Transverse colon (tissue), 4 donors: ENCODE data around the gene CTRL. TPM values are rescaled to one million over a fixed set of nuclear protein-coding genes. Genes with fewer than 3 reads are reported as not detected.

Experiments
- DNase-seq: peaks from one replicate; pipeline ENCODE4 v3.0.0-alpha.2; 2019
- H3K27ac ChIP-seq, 4 donors: fragments of 200-600 bp; sonication (generic); 2 replicates each; pipeline ENCODE4 v1.5.1; 2016 to 2018; ENCODE audit warnings: inconsistent platforms in 4 of 4
- H3K27me3 ChIP-seq: fragments of 200-600 bp; sonication (generic); 2 replicates; pipeline ENCODE4 v1.5.1; 2017; ENCODE audit warnings: inconsistent platforms
- H3K36me3 ChIP-seq, 4 donors: fragments of 200-600 bp; sonication (generic); 2 replicates each; pipeline ENCODE4 v1.5.1; 2017 to 2019; ENCODE audit warnings: inconsistent platforms in 4 of 4
- H3K4me1 ChIP-seq, 4 donors: fragments of 200-600 bp; sonication (generic); 2 replicates each; pipeline ENCODE4 v1.5.1; 2017 to 2020; ENCODE audit warnings: inconsistent platforms in 4 of 4
- H3K4me3 ChIP-seq, 4 donors: fragments of 200-600 bp; sonication (generic); 1 replicate in 1 of 4; 2 replicates in 3 of 4; pipeline versions ENCODE4 v1.5.1 to v1.6.1; 2017 to 2019; ENCODE audit warnings: inconsistent platforms in 4 of 4
- H3K9me3 ChIP-seq, 2 donors: fragments of 200-600 bp; sonication (generic); 2 replicates each; pipeline ENCODE4 v1.5.1; 2017 to 2019; ENCODE audit warnings: inconsistent platforms in 2 of 2
- CTCF ChIP-seq, 5 experiments: fragments of 200-600 bp in 3 of 5; fragments of 450-650 bp in 2 of 5; sonication (generic) in 3 of 5; IDR thresholded peaks; 1 replicate in 2 of 5; 2 replicates in 3 of 5; pipeline ENCODE4 v1.5.1; 2016 to 2017; ENCODE audit warnings: antibody characterized with exemption in 5 of 5, inconsistent platforms in 3 of 5, mild to moderate bottlenecking in 2 of 5, moderate library complexity in 1 of 5
- EP300 ChIP-seq: sonication (generic); formaldehyde crosslinking; IDR thresholded peaks from one replicate; pipeline ENCODE4 v1.6.1; 2017; ENCODE audit warnings: antibody characterized with exemption, low read depth
- POLR2A ChIP-seq: fragments of 450-650 bp; IDR thresholded peaks from one replicate; pipeline ENCODE4 v1.6.1; 2016; ENCODE audit warnings: antibody characterized with exemption, mild to moderate bottlenecking, moderate library complexity
- POLR2AphosphoS5 ChIP-seq, 3 donors: sonication (generic); formaldehyde crosslinking; IDR thresholded peaks; one replicate each; pipeline ENCODE4 v1.6.1; 2016; ENCODE audit warnings: antibody characterized with exemption in 3 of 3
- WGBS, 2 donors: methylation state at CpG; one replicate each; pipeline ENCODE4 v1.1.5; 2018; ENCODE audit warnings: low coverage in 1 of 2; 5-methylcytosine and 5-hydroxymethylcytosine counted together
- in situ Hi-C, 4 donors: fragments of 200-750 bp; cut with MboI; loops; one replicate each; pipeline versions ENCODE4 v1.15.0 to v1.15.1; 2017; ENCODE audit warnings: low sequenced_read_pairs in 3 of 4, low pct_ligation_motif_present in 1 of 4, low pct_unique_long_range_greater_than_20kb in 1 of 4
- intact Hi-C: fragments of 100-400 bp; cut with DNase I; formaldehyde crosslinking; loops from one replicate; pipeline ENCODE4 v1.15.1; 2023; ENCODE audit warnings: low total_unique reads
- total RNA-seq, 4 donors: library from RNA; depleted of rRNA; stranded (reverse); fragments of >200 nt; gene quantifications; one replicate each; pipeline ENCODE4 v1.1.0, GENCODE V29; 2016

Gene CTRL
- total RNA-seq, 4 donors from 2014 or later, result 1.6 to 2.1 (median 1.6) TPM; not detected in 1

GRCh38 chr16:67910158-67910557 lies 21.5 kb downstream of the CTRL start:
- WGBS, 2 donors, result 63% methylated on average over 2 of the region's 2 CpGs; no CpG with 5 or more reads in 1 of the 2 donors
- no peak for DNase-seq
- H3K4me3 ChIP-seq, result no peak overlapping the region
- TF ChIP-seq EP300, result no peak
- in situ Hi-C loops, result no loop called here
- H3K27ac ChIP-seq, result no peak overlapping the region
- H3K36me3 ChIP-seq, result peaks cover 0 to 5% (median 0%) of the 10 kb centered on the region in 4 donors
- intact Hi-C loops, result no loop called here
- H3K4me1 ChIP-seq, result peaks cover 0 to 1% (median 0%) of the 10 kb centered on the region in 4 donors
- no peaks in the 10 kb centered on the region for H3K27me3 ChIP-seq
- H3K9me3 ChIP-seq, result no peaks in the 10 kb centered on the region

- TF ChIP-seq CTCF (IDR thresholded peaks at IDR 0.05), result no peak
- no peak for TF ChIP-seq EP300
- TF ChIP-seq POLR2A, result no peak
- TF ChIP-seq POLR2AphosphoS5 (IDR thresholded peaks at IDR 0.05), result no peak
- in situ Hi-C loops, result no loop called here
- 95% methylated on average over 36 of the region's 36 CpGs; no CpG with 5 or more reads in 1 of the 2 donors for WGBS, 2 donors
- Histone ChIP-seq H3K4me3 (no peak overlapping the region), H3K9me3 (no peaks in the 10 kb centered on the region), H3K36me3 (peaks cover 0 to 5% (median 0%) of the 10 kb centered on the region in 4 donors), H3K27ac (no peak overlapping the region), H3K4me1 (no peaks in the 10 kb centered on the region), H3K27me3 (no peaks in the 10 kb centered on the region)
- DNase-seq, result no peak
- intact Hi-C loops, result no loop called here
Measured at GRCh38 chr16:67909056-67909742, 22.5 kb downstream of the CTRL start.

GRCh38 chr16:67907397-67908180 lies 24.1 kb downstream of the CTRL start:
- intact Hi-C loops (no loop called here), in situ Hi-C loops (no loop called here)
- Histone ChIP-seq H3K27ac (no peak overlapping the region), H3K4me3 (no peak overlapping the region), H3K4me1 (peaks cover 0 to under 1% (median 0%) of the 10 kb centered on the region in 4 donors), H3K9me3 (no peaks in the 10 kb centered on the region), H3K27me3 (no peaks in the 10 kb centered on the region), H3K36me3 (peaks cover 0 to 5% (median 0%) of the 10 kb centered on the region in 4 donors)
- 80 to 92% methylated on average over 1 to 11 of the region's 11 CpGs for WGBS, 2 donors
- TF ChIP-seq EP300 (no peak), CTCF (IDR thresholded peaks at IDR 0.05) (no peak), POLR2A (no peak), POLR2AphosphoS5 (IDR thresholded peaks at IDR 0.05) (no peak)
- DNase-seq, result no peak

- WGBS, 2 donors, result 65 to 94% methylated on average over 2 to 4 of the region's 4 CpGs
- Histone ChIP-seq H3K4me3 (no peak overlapping the region), H3K4me1 (peaks cover 0 to 23% (median 4%) of the 10 kb centered on the region in 4 donors), H3K27ac (peak overlapping the region in 1 of 4 donors; percentile 7), H3K9me3 (no peaks in the 10 kb centered on the region), H3K36me3 (no peaks in the 10 kb centered on the region), H3K27me3 (no peaks in the 10 kb centered on the region)
- TF ChIP-seq CTCF (IDR thresholded peaks at IDR 0.05) (no peak), POLR2AphosphoS5 (IDR thresholded peaks at IDR 0.05) (no peak)
- intact Hi-C loops (no loop called here), in situ Hi-C loops (no loop called here)
- no peak for DNase-seq
Measured at GRCh38 chr16:67902831-67903230, 28.8 kb downstream of the CTRL start.
